Esophagus (tissue), 2 donors: ENCODE data around the gene PFDN5. TPM values are rescaled to one million over a fixed set of nuclear protein-coding genes. Genes with fewer than 3 reads are reported as not detected.

Source experiments
- H3K27ac ChIP-seq, 2 donors: one replicate each; pipeline ENCODE4 v1.5.1; 2013; ENCODE audit warnings: low read depth in 2 of 2, mild to moderate bottlenecking in 2 of 2, inconsistent platforms in 1 of 2, low read length in 1 of 2, moderate library complexity in 1 of 2
- H3K27me3 ChIP-seq, 2 donors: one replicate each; pipeline ENCODE4 v1.6.1; 2013; ENCODE audit warnings: low read length in 2 of 2, control low read depth in 1 of 2, mild to moderate bottlenecking in 1 of 2; ENCODE audit not compliant: insufficient read depth in 2 of 2, control insufficient read depth in 1 of 2
- H3K36me3 ChIP-seq, 2 donors: one replicate each; pipeline ENCODE4 v1.6.1; 2013; ENCODE audit warnings: low read length in 1 of 2; ENCODE audit not compliant: control insufficient read depth in 2 of 2, insufficient read depth in 2 of 2
- H3K4me1 ChIP-seq, 2 donors: one replicate each; pipeline ENCODE4 v1.6.1; 2013; ENCODE audit warnings: low read length in 1 of 2; ENCODE audit not compliant: control insufficient read depth in 2 of 2, insufficient read depth in 2 of 2
- H3K4me3 ChIP-seq, 2 donors: one replicate each; pipeline ENCODE4 v1.5.1; 2013; ENCODE audit warnings: low read length in 2 of 2, mild to moderate bottlenecking in 2 of 2, low read depth in 1 of 2, moderate library complexity in 1 of 2
- H3K9me3 ChIP-seq, 2 donors: one replicate each; pipeline ENCODE4 v1.6.1; 2013; ENCODE audit warnings: mild to moderate bottlenecking in 2 of 2, low read depth in 1 of 2, low read length in 1 of 2, moderate library complexity in 1 of 2; ENCODE audit not compliant: control insufficient read depth in 2 of 2, insufficient read depth in 1 of 2
- WGBS, 2 donors: extraction: QIAGEN DNeasy Blood & Tissue Kit; methylation state at CpG; one replicate each; pipeline ENCODE4 v1.1.7; 2013; 5-methylcytosine and 5-hydroxymethylcytosine counted together
- polyA plus RNA-seq, 2 donors: library from polyadenylated mRNA; stranded (reverse); fragments of 200-250 nt; gene quantifications; one replicate each; pipeline ENCODE4 v1.2.3, GENCODE V29; 2013
- donor health status: healthy with polysubstance abuse.
- donor health status: Bipolar disorder and iron deficiency.

PFDN5 gene
- polyA plus RNA-seq, 2 donors: 612 to 762 TPM

DNA sequence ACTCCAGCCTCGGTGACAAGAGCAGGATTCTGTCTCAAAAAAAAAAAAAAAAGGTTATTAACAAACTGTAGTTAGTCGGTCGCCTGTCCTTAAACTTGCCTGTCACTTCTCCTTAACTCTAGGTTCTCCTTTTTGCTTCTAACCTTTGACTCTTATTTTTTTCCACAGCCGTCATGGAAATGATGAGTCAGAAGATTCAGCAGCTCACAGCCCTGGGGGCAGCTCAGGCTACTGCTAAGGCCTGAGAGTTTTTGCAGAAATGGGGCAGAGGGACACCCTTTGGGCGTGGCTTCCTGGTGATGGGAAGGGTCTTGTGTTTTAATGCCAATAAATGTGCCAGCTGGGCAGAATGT is 3.7 kb downstream of the PFDN5 start:
- Histone ChIP-seq H3K27me3 (no peaks in the 10 kb centered on the region), H3K36me3 (peaks cover 6 to 12% of the 10 kb centered on the region in 2 donors), H3K27ac (peak overlapping the region; percentile 60 to 87), H3K9me3 (no peaks in the 10 kb centered on the region), H3K4me1 (peaks cover 0 to 12% of the 10 kb centered on the region in 2 donors), H3K4me3 (peak overlapping the region in 1 of 2 donors; percentile 87)
- WGBS, 2 donors: 41 to 53% methylated on average over 5 of the region's 5 CpGs

DNA sequence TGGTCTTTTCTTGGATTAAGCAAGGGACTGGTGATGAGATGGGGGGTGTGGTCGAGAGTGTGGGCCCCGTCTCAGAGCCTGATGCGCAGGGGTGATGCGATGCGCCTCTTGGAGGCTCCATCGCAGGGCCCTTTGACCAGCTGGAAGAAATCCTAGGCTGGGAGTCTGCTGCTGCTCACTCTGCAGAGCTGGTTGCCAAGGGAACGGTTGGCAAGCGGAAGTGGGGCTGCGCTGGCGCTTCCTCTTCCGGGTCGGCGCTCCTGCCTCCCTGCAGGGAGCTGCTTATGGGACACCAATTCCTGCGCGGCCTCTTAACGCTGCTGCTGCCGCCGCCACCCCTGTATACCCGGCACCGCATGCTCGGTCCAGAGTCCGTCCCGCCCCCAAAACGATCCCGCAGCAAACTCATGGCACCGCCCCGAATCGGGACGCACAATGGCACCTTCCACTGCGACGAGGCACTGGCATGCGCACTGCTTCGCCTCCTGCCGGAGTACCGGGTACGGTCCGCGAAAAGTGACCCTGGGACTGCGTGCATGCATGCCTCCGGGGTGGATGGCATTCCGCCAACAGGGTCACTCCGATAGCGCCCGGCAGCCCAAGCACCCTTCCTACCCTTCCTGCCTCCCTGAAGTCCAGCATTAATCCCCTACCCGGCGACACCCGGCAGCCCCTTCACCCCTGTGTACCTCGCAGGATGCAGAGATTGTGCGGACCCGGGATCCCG is 4.3 kb downstream of the PFDN5 start, which contains the start of gene MYG1:
Gene MYG1, plus strand, starts transcription at position 242 of the 727 bp plus-strand sequence. Its CDS starts 43 bp downstream, at position 285.
- whole genome bisulfite sequencing, 2 donors: 1% methylated on average over 49 to 51 of the region's 51 CpGs
- Histone ChIP-seq H3K4me1 (peaks cover 0 to 12% of the 10 kb centered on the region in 2 donors), H3K27me3 (no peaks in the 10 kb centered on the region), H3K4me3 (peak within 1 kb of the TSS; percentile 87 to 92), H3K9me3 (no peaks in the 10 kb centered on the region), H3K27ac (peak within 1 kb of the TSS; percentile 60 to 87), H3K36me3 (peaks cover 6 to 12% of the 10 kb centered on the region in 2 donors)

DNA sequence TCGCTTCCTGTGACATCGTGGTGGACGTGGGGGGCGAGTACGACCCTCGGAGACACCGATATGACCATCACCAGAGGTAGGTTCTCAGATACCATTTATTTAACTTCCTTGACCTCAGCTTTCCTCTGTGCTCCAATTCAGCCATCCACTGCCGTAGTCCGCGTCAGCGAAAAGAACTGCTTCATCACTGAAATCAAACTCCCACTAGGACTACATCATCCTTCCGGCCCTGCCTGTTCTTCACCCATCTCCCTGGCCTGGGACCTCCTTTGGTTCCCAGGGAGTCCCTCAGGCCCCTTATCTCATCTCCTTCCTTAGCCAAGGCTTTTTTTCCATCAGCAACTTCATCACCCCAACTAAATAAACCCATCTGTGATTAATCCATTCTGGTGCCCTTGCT is 4.8 kb downstream of the PFDN5 start:
- 2 to 4% methylated on average over 12 of the region's 12 CpGs for WGBS, 2 donors
- peak overlapping the region; percentile 87 to 92 for H3K4me3 ChIP-seq
- no peaks in the 10 kb centered on the region for H3K27me3 ChIP-seq
- no peaks in the 10 kb centered on the region for H3K9me3 ChIP-seq
- H3K27ac ChIP-seq: peak overlapping the region; percentile 60 to 87
- H3K36me3 ChIP-seq: peaks cover 6 to 15% of the 10 kb centered on the region in 2 donors
- H3K4me1 ChIP-seq: peaks cover 0 to 10% of the 10 kb centered on the region in 2 donors

- H3K36me3 ChIP-seq: peaks cover 16 to 36% of the 10 kb centered on the region in 2 donors
- no peak overlapping the region for H3K4me3 ChIP-seq
- no peak overlapping the region for H3K27ac ChIP-seq
- H3K9me3 ChIP-seq: no peaks in the 10 kb centered on the region
- no peaks in the 10 kb centered on the region for H3K27me3 ChIP-seq
- H3K4me1 ChIP-seq: peaks cover 0 to 10% of the 10 kb centered on the region in 2 donors
- 92% methylated on average over 5 of the region's 5 CpGs for WGBS, 2 donors
These were observed 7.6 kb downstream of the PFDN5 start for GRCh38 chr12:53302903-53303302.

GRCh38 chr12:53306826-53307225 is 11.5 kb downstream of the PFDN5 start:
- H3K36me3 ChIP-seq: peaks cover 30 to 52% of the 10 kb centered on the region in 2 donors

GRCh38 chr12:53308276-53308675 is 12.9 kb downstream of the PFDN5 start:
- H3K4me3 ChIP-seq: no peak overlapping the region
- H3K27me3 ChIP-seq: no peaks in the 10 kb centered on the region
- peaks cover 28 to 45% of the 10 kb centered on the region in 2 donors for H3K36me3 ChIP-seq
- no peaks in the 10 kb centered on the region for H3K4me1 ChIP-seq
- H3K9me3 ChIP-seq: no peaks in the 10 kb centered on the region
- 65 to 75% methylated on average over 4 of the region's 4 CpGs for WGBS, 2 donors
- no peak overlapping the region for H3K27ac ChIP-seq

More at GRCh38 chr12:53306826-53307225, 11.5 kb downstream of the PFDN5 start:
- WGBS, 2 donors: 94 to 96% methylated on average over 10 of the region's 10 CpGs
- no peaks in the 10 kb centered on the region for H3K9me3 ChIP-seq
- no peak overlapping the region for H3K27ac ChIP-seq
- no peak overlapping the region for H3K4me3 ChIP-seq
- H3K4me1 ChIP-seq: no peaks in the 10 kb centered on the region
- no peaks in the 10 kb centered on the region for H3K27me3 ChIP-seq

- WGBS, 2 donors: 59 to 91% methylated on average over 2 to 3 of the region's 3 CpGs
- Histone ChIP-seq H3K27ac (no peak overlapping the region), H3K27me3 (no peaks in the 10 kb centered on the region), H3K9me3 (no peaks in the 10 kb centered on the region), H3K4me3 (no peak overlapping the region), H3K4me1 (no peaks in the 10 kb centered on the region), H3K36me3 (peaks cover 5 to 30% of the 10 kb centered on the region in 2 donors)
These were observed 18.7 kb downstream of the PFDN5 start for GRCh38 chr12:53313996-53314395.

DNA sequence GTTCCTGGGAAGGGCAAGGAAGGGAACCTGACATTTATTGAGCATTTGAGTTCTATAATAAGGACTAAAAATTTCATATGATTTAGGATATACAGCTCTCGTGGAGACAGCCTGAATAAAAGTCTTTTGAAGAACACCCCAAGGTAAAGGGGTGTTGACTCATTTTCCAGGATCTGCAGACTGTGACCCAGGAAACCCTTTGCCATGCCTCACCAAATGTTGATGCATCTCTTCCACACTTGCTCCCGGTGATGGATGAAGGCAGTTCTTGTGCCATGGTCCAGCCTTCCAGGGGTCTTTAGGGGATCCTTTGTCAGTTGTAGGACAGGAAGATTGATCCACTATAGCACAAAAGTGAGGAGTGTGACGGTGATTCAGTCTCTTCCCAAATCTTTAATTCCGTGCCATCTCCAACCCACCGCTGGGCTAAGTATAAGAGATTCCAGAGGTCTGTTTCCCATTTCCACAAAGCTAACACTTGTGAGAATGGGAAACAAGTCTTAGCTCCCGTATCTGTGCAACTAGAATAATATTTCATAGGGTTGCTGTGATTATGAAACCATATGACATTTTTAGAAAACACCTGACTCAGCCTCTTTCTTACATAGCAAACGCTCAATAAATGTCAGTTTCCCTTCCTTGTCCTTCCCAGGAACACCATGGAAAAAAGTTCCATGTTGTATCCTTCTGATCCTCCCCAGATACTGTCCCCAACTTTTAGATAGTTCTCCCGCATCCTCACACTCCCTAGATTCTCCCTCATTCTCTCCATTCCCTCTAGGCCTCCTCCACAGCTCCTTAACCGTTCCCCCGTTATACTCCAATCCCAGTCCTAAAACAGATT is 25.2 kb downstream of the PFDN5 start:
- H3K27me3 ChIP-seq: no peaks in the 10 kb centered on the region
- WGBS, 2 donors: 31 to 34% methylated on average over 10 of the region's 10 CpGs
- peak overlapping the region; percentile 95 to 97 for H3K27ac ChIP-seq
- peaks cover 0 to 10% of the 10 kb centered on the region in 2 donors for H3K36me3 ChIP-seq
- peaks cover 0 to 6% of the 10 kb centered on the region in 2 donors for H3K4me1 ChIP-seq
- H3K9me3 ChIP-seq: no peaks in the 10 kb centered on the region
- peak overlapping the region; percentile 70 to 81 for H3K4me3 ChIP-seq

DNA sequence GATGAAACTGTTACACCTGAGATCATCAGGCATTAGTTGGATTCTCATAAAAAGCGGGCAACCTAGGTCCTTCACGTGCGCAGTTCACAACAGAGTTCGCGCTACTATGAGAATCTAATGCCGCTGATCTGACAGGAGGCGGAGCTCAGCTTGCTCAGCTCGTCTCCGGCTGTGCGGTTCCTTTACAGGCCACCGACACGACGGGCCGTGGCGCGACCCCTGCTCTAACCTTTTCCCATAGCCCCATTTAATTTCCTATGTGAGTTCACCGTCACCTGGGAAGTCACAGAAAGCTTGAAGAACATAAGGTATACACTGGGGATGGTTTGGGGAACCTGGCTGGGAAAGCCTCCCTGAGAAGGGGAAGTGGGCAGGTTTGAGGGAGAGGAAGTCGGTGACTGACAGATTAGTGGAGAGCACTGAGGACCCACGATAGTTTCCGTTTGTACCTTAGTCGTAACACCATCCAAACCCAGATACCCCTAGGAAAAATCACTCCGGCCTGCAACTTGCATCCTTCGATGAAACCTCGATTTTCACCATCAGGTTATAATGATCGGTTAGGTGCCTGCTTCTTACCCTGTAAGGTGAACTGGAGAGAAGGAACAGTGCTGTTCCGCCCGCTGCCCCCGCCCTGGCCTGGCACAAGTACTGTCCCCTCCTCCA is 28.9 kb downstream of the PFDN5 start:
- Histone ChIP-seq H3K4me3 (peak overlapping the region; percentile 36 to 59), H3K36me3 (no peaks in the 10 kb centered on the region), H3K4me1 (peaks cover 0 to 9% of the 10 kb centered on the region in 2 donors), H3K9me3 (no peaks in the 10 kb centered on the region), H3K27me3 (no peaks in the 10 kb centered on the region), H3K27ac (peak overlapping the region; percentile 84 to 95)
- 13 to 21% methylated on average over 28 of the region's 28 CpGs for WGBS, 2 donors
